GM12878 (cell line): ENCODE data around the gene IRF9. TPM values are rescaled to one million over a fixed set of nuclear protein-coding genes. Genes with fewer than 3 reads are reported as not detected.

ENCODE experiments used
- ATF7 ChIP-seq: fragments of 450-650 bp; IDR thresholded peaks from 2 replicates; pipeline ENCODE4 v1.6.1; 2016; ENCODE audit warnings: low read depth, mild to moderate bottlenecking
- BCLAF1 ChIP-seq: fragments of 450-650 bp; IDR thresholded peaks from 2 replicates; pipeline ENCODE4 v1.6.1; 2017; ENCODE audit warnings: antibody characterized with exemption, mild to moderate bottlenecking, moderate library complexity
- CBFB ChIP-seq: IDR thresholded peaks from 2 replicates; pipeline ENCODE4 v1.6.1; 2016; ENCODE audit warnings: antibody characterized with exemption, low read depth
- E2F4 ChIP-seq: IDR thresholded peaks from 2 replicates; pipeline ENCODE4 v1.6.1; 2012; ENCODE audit warnings: low read depth, low read length, improper control_type of control experiment
- FOXM1 ChIP-seq: IDR thresholded peaks from 2 replicates; pipeline ENCODE4 v1.6.1; 2012; ENCODE audit warnings: low read depth, mild to moderate bottlenecking, inconsistent platforms, low read length, moderate library complexity
- GABPA ChIP-seq: IDR thresholded peaks from 2 replicates; pipeline ENCODE4 v1.6.1; 2014; ENCODE audit warnings: antibody characterized with exemption, low read depth, mild to moderate bottlenecking, inconsistent platforms
- JUNB ChIP-seq: IDR thresholded peaks from 2 replicates; pipeline ENCODE4 v1.6.1; 2016; ENCODE audit warnings: antibody characterized with exemption, mild to moderate bottlenecking
- NFIC ChIP-seq: IDR thresholded peaks from 2 replicates; pipeline ENCODE4 v1.6.1; 2012; ENCODE audit warnings: low read depth, mild to moderate bottlenecking, inconsistent platforms, low read length, moderate library complexity
- NFXL1 ChIP-seq: fragments of 450-650 bp; IDR thresholded peaks from 2 replicates; pipeline ENCODE4 v1.6.1; 2017; ENCODE audit warnings: antibody characterized with exemption, mild to moderate bottlenecking, borderline replicate concordance
- NR2C1 ChIP-seq: fragments of 450-650 bp; IDR thresholded peaks from 2 replicates; pipeline ENCODE4 v1.6.1; 2017; ENCODE audit warnings: antibody characterized with exemption, mild to moderate bottlenecking, moderate library complexity
- POLR2AphosphoS5 ChIP-seq: IDR thresholded peaks from 2 replicates; pipeline ENCODE4 v1.6.1; 2011; ENCODE audit warnings: mild to moderate bottlenecking, low read length, inconsistent platforms
- RELA ChIP-seq: fragments of 450-650 bp; IDR thresholded peaks from 2 replicates; pipeline ENCODE4 v1.8.0; 2014; ENCODE audit warnings: borderline replicate concordance; ENCODE audit not compliant: partially characterized antibody
- SIN3A ChIP-seq: IDR thresholded peaks from 2 replicates; pipeline ENCODE4 v1.6.1; 2012; ENCODE audit warnings: low read depth, low read length, improper control_type of control experiment
- TCF7 ChIP-seq: IDR thresholded peaks from 2 replicates; pipeline ENCODE4 v1.6.1; 2014; ENCODE audit warnings: antibody characterized with exemption, borderline replicate concordance
- polyA plus RNA-seq, 11 experiments: library from polyadenylated mRNA; depleted of rRNA in 4 of 11; unstranded in 6 of 11; stranded (reverse) in 5 of 11; fragments of >200 nt; fragmentation: Nextera tagmentation in 4 of 11; fragmentation: Illumina TruSeq in 1 of 11; extraction: Ambion mirVana in 4 of 11; extraction: Trizol in 1 of 11; gene quantifications; 1 replicate in 1 of 11; 2 replicates in 10 of 11; pipeline versions ENCODE4 v1.2.1 to v1.2.3, GENCODE V29; 2011 to 2016; ENCODE audit warnings: inconsistent platforms in 2 of 11, missing spikeins in 2 of 11, low read depth in 1 of 11
- total RNA-seq, 4 experiments: library from RNA; depleted of rRNA in 3 of 4; stranded (reverse); fragments of >200 nt in 3 of 4; fragmentation: Illumina TruSeq in 1 of 4; extraction: Trizol in 1 of 4; gene quantifications; 2 replicates each; pipeline versions ENCODE4 v1.2.1 to v1.2.3, GENCODE V29; 2013 to 2021
- TF ChIP-seq, protein P1 (sequence below): fragments of 450-650 bp; IDR thresholded peaks from 2 replicates; pipeline ENCODE4 v1.6.1; 2016; ENCODE audit warnings: mild to moderate bottlenecking
- TF ChIP-seq, protein P2 (sequence below): IDR thresholded peaks from 2 replicates; pipeline ENCODE4 v1.6.1; 2012; ENCODE audit warnings: mild to moderate bottlenecking, low read depth, low read length
- TF ChIP-seq, protein P3 (sequence below): fragments of 450-650 bp; IDR thresholded peaks from 2 replicates; pipeline ENCODE4 v1.6.1; 2014; ENCODE audit warnings: mild to moderate bottlenecking

Gene IRF9
- total and polyA plus RNA-seq, 10 of the 15 experiments (the other 5 are each of a cell fraction or from before 2014, with no cell fraction given), result 47.6 to 234 (median 148) TPM

DNA sequence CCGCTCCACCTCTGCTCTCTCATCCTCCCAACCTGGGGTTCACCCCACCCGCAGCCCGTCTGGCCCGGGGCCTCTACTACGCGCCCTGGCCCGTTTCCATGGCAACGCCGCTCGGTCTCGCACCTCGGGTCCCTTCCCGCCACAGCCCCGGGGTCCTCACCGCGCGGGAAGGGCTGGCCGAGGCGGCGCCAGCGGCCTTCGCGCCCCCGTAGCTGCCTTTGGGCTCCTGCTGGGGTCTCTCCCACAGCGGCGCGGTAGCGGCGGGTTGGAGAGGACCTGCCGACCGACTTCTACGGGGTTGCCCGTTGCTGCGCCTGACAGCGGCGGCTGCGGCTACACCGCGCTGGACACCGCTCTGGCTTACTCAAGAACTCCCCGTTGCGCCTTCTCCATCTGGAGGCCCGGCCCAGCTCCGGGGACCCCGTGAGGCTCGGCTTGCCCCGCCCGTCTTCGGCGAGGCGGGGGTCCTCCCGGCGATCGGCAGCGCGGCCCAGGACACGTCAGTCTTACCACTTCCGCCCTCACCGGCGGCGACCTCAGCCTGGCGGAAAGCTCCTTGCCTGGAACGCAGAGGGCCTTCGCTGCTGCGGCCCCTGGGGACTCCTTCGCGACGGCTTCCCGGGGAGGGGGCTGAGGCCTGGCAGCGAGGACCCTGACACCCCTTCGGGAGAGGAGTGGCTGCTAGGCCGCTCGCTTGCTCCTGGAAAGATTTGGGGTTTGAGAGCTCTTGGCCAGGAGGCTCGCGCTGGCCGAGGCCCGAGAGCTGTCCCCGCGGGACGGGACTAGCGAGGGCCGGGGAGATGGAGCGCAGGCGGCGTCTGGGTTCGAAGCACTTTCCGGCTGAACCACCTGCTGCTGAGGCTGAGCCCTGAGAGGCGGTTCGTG is 34.4 kb downstream of the IRF9 start, which contains the start of gene TM9SF1 (continued):
- TF ChIP-seq, protein P1, sequence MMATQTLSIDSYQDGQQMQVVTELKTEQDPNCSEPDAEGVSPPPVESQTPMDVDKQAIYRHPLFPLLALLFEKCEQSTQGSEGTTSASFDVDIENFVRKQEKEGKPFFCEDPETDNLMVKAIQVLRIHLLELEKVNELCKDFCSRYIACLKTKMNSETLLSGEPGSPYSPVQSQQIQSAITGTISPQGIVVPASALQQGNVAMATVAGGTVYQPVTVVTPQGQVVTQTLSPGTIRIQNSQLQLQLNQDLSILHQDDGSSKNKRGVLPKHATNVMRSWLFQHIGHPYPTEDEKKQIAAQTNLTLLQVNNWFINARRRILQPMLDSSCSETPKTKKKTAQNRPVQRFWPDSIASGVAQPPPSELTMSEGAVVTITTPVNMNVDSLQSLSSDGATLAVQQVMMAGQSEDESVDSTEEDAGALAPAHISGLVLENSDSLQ, result peak; percentile 78
- TF ChIP-seq RELA, result peak; percentile 77
- TF ChIP-seq BCLAF1, result no peak
- TF ChIP-seq, protein P2, sequence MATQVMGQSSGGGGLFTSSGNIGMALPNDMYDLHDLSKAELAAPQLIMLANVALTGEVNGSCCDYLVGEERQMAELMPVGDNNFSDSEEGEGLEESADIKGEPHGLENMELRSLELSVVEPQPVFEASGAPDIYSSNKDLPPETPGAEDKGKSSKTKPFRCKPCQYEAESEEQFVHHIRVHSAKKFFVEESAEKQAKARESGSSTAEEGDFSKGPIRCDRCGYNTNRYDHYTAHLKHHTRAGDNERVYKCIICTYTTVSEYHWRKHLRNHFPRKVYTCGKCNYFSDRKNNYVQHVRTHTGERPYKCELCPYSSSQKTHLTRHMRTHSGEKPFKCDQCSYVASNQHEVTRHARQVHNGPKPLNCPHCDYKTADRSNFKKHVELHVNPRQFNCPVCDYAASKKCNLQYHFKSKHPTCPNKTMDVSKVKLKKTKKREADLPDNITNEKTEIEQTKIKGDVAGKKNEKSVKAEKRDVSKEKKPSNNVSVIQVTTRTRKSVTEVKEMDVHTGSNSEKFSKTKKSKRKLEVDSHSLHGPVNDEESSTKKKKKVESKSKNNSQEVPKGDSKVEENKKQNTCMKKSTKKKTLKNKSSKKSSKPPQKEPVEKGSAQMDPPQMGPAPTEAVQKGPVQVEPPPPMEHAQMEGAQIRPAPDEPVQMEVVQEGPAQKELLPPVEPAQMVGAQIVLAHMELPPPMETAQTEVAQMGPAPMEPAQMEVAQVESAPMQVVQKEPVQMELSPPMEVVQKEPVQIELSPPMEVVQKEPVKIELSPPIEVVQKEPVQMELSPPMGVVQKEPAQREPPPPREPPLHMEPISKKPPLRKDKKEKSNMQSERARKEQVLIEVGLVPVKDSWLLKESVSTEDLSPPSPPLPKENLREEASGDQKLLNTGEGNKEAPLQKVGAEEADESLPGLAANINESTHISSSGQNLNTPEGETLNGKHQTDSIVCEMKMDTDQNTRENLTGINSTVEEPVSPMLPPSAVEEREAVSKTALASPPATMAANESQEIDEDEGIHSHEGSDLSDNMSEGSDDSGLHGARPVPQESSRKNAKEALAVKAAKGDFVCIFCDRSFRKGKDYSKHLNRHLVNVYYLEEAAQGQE, result 0 out of 2 replicates have a peak, but pooled peaks have one; percentile 1
- no peak for TF ChIP-seq JUNB
- no peak for TF ChIP-seq NFXL1
- TF ChIP-seq, protein P3, sequence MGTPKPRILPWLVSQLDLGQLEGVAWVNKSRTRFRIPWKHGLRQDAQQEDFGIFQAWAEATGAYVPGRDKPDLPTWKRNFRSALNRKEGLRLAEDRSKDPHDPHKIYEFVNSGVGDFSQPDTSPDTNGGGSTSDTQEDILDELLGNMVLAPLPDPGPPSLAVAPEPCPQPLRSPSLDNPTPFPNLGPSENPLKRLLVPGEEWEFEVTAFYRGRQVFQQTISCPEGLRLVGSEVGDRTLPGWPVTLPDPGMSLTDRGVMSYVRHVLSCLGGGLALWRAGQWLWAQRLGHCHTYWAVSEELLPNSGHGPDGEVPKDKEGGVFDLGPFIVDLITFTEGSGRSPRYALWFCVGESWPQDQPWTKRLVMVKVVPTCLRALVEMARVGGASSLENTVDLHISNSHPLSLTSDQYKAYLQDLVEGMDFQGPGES, result peak; percentile 24; the same call in 1 of the 2 replicates
- no peak for TF ChIP-seq FOXM1
- TF ChIP-seq CBFB, result peak; percentile 92
- TF ChIP-seq E2F4, result peak; percentile 73
- TF ChIP-seq TCF7, result no peak
- TF ChIP-seq ATF7, result 0 out of 2 replicates have a peak, but pooled peaks have one; percentile 54
- TF ChIP-seq NFIC, result no peak
- TF ChIP-seq SIN3A, result peak; percentile 87
- TF ChIP-seq GABPA, result peak; percentile 88
- peak; percentile 58 for TF ChIP-seq NR2C1
- peak; percentile 76 for TF ChIP-seq POLR2AphosphoS5
